HG03575 (cell line): ENCODE measurements around the gene HFM1.
"Not testable (repeated sequence)": the region's sequence is repeated elsewhere in the genome, so short reads cannot be mapped to it uniquely, and the experiment has no call there.

ENCODE experiments used
- ATAC-seq: cut with Tn5 transposase; IDR thresholded peaks from one replicate; pipeline ENCODE4 v1.9.1; 2021; ENCODE audit not compliant: unreplicated experiment, insufficient number of reproducible peaks, low FRiP score; ENCODE audit errors: extremely low read depth

The HFM1 gene

DNA sequence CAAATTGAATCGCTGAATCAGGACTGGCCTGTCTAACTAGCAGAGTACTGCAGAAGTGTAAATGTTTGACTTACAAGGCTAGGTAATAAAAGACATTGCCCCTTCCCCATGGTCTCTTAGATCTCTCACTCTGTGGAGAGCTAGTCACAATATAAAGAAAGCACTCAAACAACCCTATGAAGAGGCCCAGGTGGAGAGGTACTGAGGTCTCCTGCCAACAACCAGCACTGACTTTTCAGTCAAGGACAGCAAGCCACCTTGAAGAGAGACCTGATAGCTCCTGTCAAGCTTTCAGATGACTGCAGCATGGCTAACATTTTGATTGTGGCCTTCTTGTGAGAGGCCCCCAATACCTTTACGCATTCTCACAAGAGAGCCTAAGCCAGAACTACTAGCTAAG is 18.5 kb downstream of the HFM1 start:
- ATAC-seq, result no peak

GRCh38 chr1:91383456-91383855 is 21.2 kb downstream of the HFM1 start:
- ATAC-seq, result no peak

- ATAC-seq, result no peak
Measured at GRCh38 chr1:91381844-91382243, 22.8 kb downstream of the HFM1 start.

- no peak for ATAC-seq
Measured at GRCh38 chr1:91374086-91374485, 30.6 kb downstream of the HFM1 start.

DNA sequence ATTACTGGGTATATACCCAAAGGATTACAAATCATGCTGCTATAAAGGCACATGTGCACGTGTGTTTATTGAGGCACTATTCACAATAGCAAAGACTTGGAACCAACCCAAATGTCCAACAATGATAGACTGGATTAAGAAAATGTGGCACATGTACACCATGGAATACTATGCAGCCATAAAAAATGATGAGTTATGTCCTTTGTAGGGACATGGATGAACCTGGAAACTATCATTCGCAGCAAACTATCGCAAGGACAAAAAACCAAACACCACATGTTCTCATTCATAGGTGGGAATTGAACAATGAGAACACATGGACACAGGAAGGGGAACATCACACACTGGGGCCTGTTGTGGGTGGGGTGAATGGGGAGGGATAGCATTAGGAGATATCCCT is 32.4 kb downstream of the HFM1 start:
- not testable (repeated sequence) for ATAC-seq

- ATAC-seq, result no peak
Measured at GRCh38 chr1:91349524-91349923, 55.1 kb downstream of the HFM1 start.

DNA sequence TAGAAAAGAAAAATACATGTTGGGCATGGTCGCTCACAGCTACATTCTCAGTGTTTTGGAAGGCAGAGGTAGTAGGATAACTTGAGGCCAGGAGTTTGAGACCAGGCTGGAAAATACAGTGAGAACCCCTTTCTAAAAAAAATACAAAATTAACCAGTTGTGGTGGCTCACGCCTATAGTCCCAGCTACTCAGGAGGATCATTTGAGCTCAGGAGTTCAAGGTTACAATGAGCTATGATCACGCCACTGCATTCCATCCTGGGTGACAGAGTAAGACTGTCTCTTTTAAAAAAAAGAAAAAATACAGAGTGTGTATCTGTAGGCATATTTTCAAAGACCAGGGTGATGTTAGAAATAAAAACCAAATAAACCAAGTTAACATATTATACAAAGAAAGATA is 57.8 kb downstream of the HFM1 start:
- ATAC-seq, result no peak

DNA sequence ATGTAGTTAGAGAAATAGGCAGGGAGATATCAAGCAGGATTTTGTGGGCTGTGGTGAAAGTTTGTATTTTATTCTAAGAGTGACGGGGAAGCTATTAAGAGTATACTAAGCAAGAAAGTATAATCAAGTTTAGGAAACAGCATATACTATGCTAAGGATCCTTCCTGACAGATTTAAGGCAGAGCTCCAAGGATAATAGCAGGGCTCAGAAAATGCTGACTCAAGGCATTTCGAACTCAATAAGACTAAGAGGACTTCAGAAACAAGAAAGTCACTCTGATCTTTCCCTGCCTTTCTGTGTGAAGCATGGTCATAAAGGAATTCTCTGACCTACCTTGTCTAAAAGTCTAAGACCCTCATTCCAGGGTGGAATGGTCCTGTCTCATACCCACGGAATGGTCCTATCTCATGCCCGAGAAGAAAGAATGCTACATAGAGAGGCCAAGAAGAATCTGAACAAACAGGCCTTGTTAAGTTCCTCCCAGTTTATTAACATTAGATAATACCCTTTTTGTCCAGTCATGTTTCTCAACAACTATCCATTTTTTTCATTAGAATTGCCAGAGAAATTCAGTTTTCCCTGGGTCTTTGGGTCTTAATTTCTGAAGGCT is 59.1 kb downstream of the HFM1 start:
- ATAC-seq, result no peak

DNA sequence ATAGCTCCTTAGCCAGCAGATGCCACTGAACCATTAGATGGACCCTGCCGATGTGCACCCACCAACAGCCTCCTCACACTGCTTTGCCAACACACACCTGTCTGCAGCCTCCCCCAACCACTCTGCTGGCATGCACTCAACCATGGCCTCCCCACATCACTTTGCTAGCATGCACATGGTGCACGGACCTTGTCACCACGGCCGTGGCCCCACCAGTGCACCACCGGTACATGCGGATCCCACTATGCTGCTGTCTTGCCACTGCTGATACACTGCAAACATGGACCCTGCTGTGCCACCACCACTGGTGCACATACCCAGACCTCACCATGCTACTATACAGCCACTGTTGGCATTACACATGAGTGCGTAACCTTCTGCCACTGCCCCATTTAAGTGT is 66.1 kb downstream of the HFM1 start:
- ATAC-seq, result no peak

DNA sequence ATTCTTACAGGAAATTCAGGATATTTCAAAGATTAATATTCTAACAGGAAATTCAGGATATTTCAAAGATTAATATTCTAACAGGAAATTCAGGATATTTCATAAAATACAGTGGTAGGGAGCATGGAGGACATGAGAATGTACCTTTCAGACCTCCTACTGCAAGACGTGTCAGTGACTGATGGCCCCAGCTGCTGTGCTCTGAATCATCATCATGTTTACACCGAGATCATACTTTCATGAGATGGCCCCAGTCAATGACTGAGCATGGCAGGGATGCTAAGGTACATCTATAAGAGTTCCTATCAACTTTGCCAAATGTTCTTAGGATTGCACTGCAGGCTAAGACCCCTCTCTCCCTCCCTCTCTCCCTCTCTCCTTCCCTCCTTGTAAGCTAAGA is 69.0 kb downstream of the HFM1 start:
- no peak for ATAC-seq

GRCh38 chr1:91334856-91335255 is 69.8 kb downstream of the HFM1 start:
- ATAC-seq, result no peak

DNA sequence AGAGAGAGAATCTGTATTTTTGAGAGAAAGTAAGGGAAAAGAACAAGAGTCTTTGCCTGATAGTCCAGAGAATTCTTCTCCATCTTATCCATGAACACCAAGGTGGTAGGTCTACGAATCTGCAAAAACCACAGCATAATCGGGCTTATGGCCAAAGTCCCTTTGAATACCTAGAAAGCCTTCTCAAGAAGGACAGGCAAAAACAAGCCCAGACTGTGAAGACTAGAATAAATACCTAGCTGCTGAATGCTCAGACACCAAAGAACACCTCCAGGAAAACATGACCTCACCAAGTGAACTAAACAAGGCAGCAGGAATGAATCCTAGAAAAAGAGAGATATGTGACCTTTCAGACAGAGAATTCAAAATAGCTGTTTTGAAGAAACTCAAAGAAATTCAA is 79.2 kb downstream of the HFM1 start:
- ATAC-seq, result no peak

DNA sequence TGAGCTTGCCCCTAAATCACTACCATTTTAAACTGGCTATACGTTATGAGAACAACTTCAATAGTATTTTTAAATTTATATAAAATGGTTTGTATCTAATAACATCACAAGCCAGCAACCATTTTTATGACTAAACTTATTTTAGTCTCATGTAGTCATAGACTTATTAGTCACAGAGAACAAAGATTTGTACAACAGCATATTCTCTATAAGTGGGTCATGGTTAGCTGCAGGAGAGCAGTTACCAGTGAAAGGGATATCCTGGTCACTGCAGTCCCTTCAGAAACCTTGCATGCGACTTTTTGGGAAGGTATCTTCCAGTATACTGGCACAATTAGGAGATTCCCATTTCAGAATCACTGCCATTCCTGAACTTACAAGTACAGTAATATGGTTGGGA is 90.0 kb downstream of the HFM1 start:
- no peak for ATAC-seq

DNA sequence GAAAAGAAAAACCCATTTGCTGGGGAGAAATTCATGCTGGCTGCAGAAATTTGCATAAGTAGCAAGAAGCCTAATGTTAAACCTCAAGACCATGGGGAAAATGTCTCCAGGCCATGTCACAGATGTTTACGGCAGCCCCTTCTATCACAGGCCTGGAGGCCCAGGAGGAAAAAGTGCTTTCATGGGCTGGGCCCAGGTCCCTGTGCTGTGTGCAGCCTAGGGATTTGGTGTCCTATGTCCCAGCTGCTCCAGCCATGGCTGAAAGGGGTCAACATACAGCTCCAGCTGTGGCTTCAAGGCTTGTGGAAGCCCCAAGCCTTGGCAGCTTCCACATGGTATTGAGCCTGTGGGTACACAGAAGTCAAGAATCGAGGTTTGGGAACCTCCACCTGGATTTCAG is 93.0 kb downstream of the HFM1 start:
- ATAC-seq, result no peak

DNA sequence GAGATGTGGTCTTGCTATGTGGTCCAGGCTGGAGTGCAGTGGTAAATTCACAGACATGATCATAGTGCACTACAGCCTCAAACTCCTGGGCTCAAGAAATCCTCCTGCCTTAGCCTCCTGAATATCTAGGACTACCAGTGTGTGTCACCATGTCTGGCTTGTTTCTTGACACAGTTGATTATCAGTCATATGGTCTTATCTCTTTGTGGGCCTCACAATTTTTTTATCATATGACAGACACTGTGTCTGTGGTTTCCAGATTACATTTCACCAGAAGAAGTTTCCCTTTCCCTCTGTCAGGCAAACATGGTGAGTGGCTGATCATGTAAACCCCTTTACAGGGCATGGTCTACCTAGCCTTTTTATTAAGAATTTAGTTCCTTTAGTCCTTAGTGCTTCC is 96.1 kb downstream of the HFM1 start:
- ATAC-seq, result no peak

GRCh38 chr1:91307784-91308409 is 96.7 kb downstream of the HFM1 start:
- no peak for ATAC-seq

- ATAC-seq, result no peak
Measured at GRCh38 chr1:91303165-91303564, 101.5 kb downstream of the HFM1 start.

- ATAC-seq, result not testable (repeated sequence)
Measured at GRCh38 chr1:91288843-91289553, 115.6 kb downstream of the HFM1 start.

DNA sequence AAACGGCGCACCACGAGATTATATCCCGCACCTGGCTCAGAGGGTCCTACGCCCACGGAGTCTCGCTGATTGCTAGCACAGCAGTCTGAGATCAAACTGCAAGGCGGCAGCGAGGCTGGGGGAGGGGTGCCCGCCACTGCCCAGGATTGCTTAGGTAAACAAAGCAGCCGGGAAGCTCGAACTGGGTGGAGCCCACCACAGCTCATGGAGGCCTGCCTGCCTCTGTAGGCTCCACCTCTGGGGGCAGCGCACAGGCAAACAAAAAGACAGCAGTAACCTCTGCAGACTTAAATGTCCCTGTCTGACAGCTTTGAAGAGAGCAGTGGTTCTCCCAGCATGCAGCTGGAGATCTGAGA is 117.7 kb downstream of the HFM1 start:
- not testable (repeated sequence) for ATAC-seq

DNA sequence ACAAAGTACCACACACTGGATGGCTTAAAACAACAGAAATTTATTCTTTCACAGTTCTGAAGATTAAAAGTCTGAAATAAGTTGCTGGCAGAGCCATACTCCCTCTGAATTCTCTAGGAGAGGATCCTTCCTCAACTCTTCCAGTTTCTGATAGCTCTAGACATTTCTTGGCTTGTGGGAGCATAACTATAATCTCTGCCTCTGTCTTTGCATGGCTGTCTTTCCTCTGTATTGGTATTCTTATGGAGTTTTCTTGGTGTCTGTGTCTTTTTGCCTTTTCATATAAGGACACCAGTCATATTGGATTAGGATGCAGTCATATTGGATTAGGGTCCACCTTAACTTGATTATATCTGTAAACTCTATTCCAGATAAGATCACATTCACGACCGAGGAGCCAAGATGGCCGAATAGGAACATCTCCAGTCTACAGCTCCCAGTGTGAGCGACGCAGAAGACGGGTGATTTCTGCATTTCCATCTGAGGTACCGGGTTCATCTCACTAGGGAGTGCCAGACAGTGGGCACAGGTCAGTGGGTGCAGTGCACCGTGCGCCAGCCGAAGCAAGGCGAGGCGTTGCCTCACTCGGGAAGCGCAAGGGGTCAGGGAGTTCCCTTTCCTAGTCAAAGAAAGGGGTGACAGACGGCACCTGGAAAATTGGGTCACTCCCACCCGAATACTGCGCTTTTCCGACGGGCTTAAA is 118.2 kb downstream of the HFM1 start:
- not testable (repeated sequence) for ATAC-seq
